GM12878 (cell line): ENCODE data around the gene HAPLN2. TPM values are rescaled to one million over a fixed set of nuclear protein-coding genes. Genes with fewer than 3 reads are reported as not detected.
A peak's percentile ranks its signal among the peaks of the same experiment; 100 is the strongest.

ENCODE experiments used
- ATAC-seq: fragments of 200-7000 bp; cut with Tn5 transposase; 3 replicates; pipeline ENCODE4 v1.9.1; 2020; ENCODE audit warnings: mild to moderate bottlenecking, moderate library complexity
- BruUV-seq: library from RNA; stranded (reverse); fragments of 400-500 nt; replicated peaks from 2 replicates; lab custom pipeline; 2021; lab: Mats Ljungman, UMichigan
- CTCF ChIA-PET: fragments of 300-600 bp; sonication (Branson Sonifier 250); formaldehyde crosslinking; extraction: SDS; loops from one replicate; lab custom pipeline; 2021; ENCODE audit warnings: inconsistent platforms; lab: Yijun Ruan, JAX
- POLR2A ChIA-PET: fragments of 350-600 bp; formaldehyde crosslinking; extraction: SDS; loops from one replicate; lab custom pipeline; 2021; ENCODE audit warnings: inconsistent platforms; lab: Charles Lee
- RAD21 ChIA-PET: fragments of 300-600 bp; sonication (Branson Sonifier 250); formaldehyde crosslinking; loops from one replicate; lab custom pipeline; 2023; ENCODE audit warnings: antibody characterized with exemption; ENCODE audit not compliant: unreplicated experiment; lab: Charles Lee
- SMC1A ChIA-PET: fragments of 300-600 bp; sonication (Branson Sonifier 250); formaldehyde crosslinking; loops from one replicate; lab custom pipeline; 2023; ENCODE audit not compliant: unreplicated experiment, uncharacterized antibody; lab: Charles Lee
- DNase-seq: peaks from one replicate; pipeline ENCODE4 v3.0.0-alpha.2; 2011; ENCODE audit warnings: low read depth, low spot score
- FAIRE-seq: peaks from 3 replicates; lab custom pipeline; 2011; peaks lifted over from hg19 to GRCh38; lab: Jason Lieb, UNC
- H2AFZ ChIP-seq: 2 replicates; pipeline ENCODE4 v1.6.0; 2011; ENCODE audit warnings: low read depth, low read length, control low read depth; ENCODE audit not compliant: control insufficient read depth
- H3K27ac ChIP-seq: 2 replicates; pipeline ENCODE4 v1.5.1; 2011; ENCODE audit warnings: control low read depth; ENCODE audit not compliant: control insufficient read depth, insufficient read depth
- H3K27me3 ChIP-seq, 2 experiments: replicated peaks in 1 of 2; 2 replicates each; pipeline versions ENCODE4 v1.6.0 to v1.6.1; 2011; ENCODE audit warnings: low read length in 1 of 2; ENCODE audit not compliant: control insufficient read depth in 2 of 2, insufficient read depth in 2 of 2
- H3K36me3 ChIP-seq, 2 experiments: 2 replicates each; pipeline ENCODE4 v1.5.1; 2011; ENCODE audit warnings: low read length in 1 of 2; ENCODE audit not compliant: control insufficient read depth in 2 of 2, insufficient read depth in 2 of 2
- H3K4me1 ChIP-seq: 2 replicates; pipeline ENCODE4 v1.6.1; 2011; ENCODE audit warnings: mild to moderate bottlenecking, low read length, moderate library complexity, mixed read lengths; ENCODE audit not compliant: control insufficient read depth, insufficient read depth
- H3K4me2 ChIP-seq: 2 replicates; pipeline ENCODE4 v1.6.0; 2011; ENCODE audit warnings: control low read depth; ENCODE audit not compliant: control insufficient read depth, insufficient read depth
- H3K4me3 ChIP-seq: fragments of 200-600 bp; sonication (generic); 2 replicates; pipeline ENCODE4 v1.5.1; 2016
- H3K79me2 ChIP-seq: 2 replicates; pipeline ENCODE4 v1.6.0; 2011; ENCODE audit warnings: low read length; ENCODE audit not compliant: control insufficient read depth, insufficient read depth
- H3K9ac ChIP-seq: 2 replicates; pipeline ENCODE4 v1.8.0; 2011; ENCODE audit warnings: low read length, control low read depth, mixed read lengths; ENCODE audit not compliant: control insufficient read depth, insufficient read depth
- H3K9me3 ChIP-seq: replicated peaks from 3 replicates; pipeline ENCODE4 v1.5.1; 2011; ENCODE audit warnings: mild to moderate bottlenecking, low read length; ENCODE audit not compliant: control insufficient read depth, insufficient read depth
- H4K20me1 ChIP-seq: 2 replicates; pipeline ENCODE4 v1.6.0; 2011; ENCODE audit not compliant: control insufficient read depth, insufficient read depth
- EGR1 ChIP-seq, 2 experiments: IDR thresholded peaks; 1 replicate in 1 of 2; 2 replicates in 1 of 2; pipeline ENCODE4 v1.6.1; 2011 to 2012; ENCODE audit warnings: low read depth in 2 of 2, low read length in 2 of 2, borderline replicate concordance in 1 of 2, mild to moderate bottlenecking in 1 of 2, moderate library complexity in 1 of 2
- ESRRA ChIP-seq: IDR thresholded peaks from 2 replicates; pipeline ENCODE4 v1.6.1; 2012; ENCODE audit warnings: mild to moderate bottlenecking, low read length, improper control_type of control experiment
- FOXK2 ChIP-seq: fragments of 450-650 bp; IDR thresholded peaks from 2 replicates; pipeline ENCODE4 v1.6.1; 2017; ENCODE audit warnings: mild to moderate bottlenecking, moderate library complexity
- GABPA ChIP-seq: IDR thresholded peaks from 2 replicates; pipeline ENCODE4 v1.6.1; 2014; ENCODE audit warnings: antibody characterized with exemption, low read depth, mild to moderate bottlenecking, inconsistent platforms
- IKZF2 ChIP-seq, 2 experiments: fragments of 450-650 bp; IDR thresholded peaks; 2 replicates each; pipeline ENCODE4 v1.6.1; 2017; ENCODE audit warnings: mild to moderate bottlenecking in 2 of 2, moderate library complexity in 2 of 2
- POLR2AphosphoS5 ChIP-seq: IDR thresholded peaks from 2 replicates; pipeline ENCODE4 v1.6.1; 2011; ENCODE audit warnings: mild to moderate bottlenecking, low read length, inconsistent platforms
- RUNX3 ChIP-seq: IDR thresholded peaks from 2 replicates; pipeline ENCODE4 v1.6.1; 2012; ENCODE audit warnings: low read length, inconsistent platforms
- SPI1 ChIP-seq: IDR thresholded peaks from 2 replicates; pipeline ENCODE4 v1.6.1; 2011; ENCODE audit warnings: low read depth, mild to moderate bottlenecking, low read length, moderate library complexity, borderline replicate concordance; ENCODE audit not compliant: insufficient read depth
- STAT1 ChIP-seq: fragments of 450-650 bp; conservative IDR thresholded peaks from 2 replicates; pipeline ENCODE4 v1.6.1; 2014; ENCODE audit warnings: antibody characterized with exemption, mild to moderate bottlenecking
- ZZZ3 ChIP-seq: IDR thresholded peaks from 2 replicates; pipeline ENCODE4 v1.6.1; 2011; ENCODE audit warnings: low read depth; ENCODE audit not compliant: control insufficient read depth, insufficient read length
- WGBS: methylation state at CpG from one replicate; pipeline ENCODE4 v1.1.6; 2016; ENCODE audit warnings: low lambda C conversion rate; ENCODE audit not compliant: insufficient replicate concordance, insufficient coverage; ENCODE audit errors: missing lambda C conversion rate; 5-methylcytosine and 5-hydroxymethylcytosine counted together
- in situ Hi-C: fragments of 300-500 bp; cut with MboI; formaldehyde crosslinking; loops from 9 replicates; pipeline ENCODE4 v1.14.3; 2018; ENCODE audit warnings: mixed read lengths
- intact Hi-C: fragments of 100-400 bp; cut with micrococcal nuclease; formaldehyde crosslinking; loops from one replicate; pipeline ENCODE4 v1.14.2; 2022; ENCODE audit not compliant: unreplicated experiment
- polyA plus RNA-seq, 11 experiments: library from polyadenylated mRNA; depleted of rRNA in 4 of 11; unstranded in 6 of 11; stranded (reverse) in 5 of 11; fragments of >200 nt; fragmentation: Nextera tagmentation in 4 of 11; fragmentation: Illumina TruSeq in 1 of 11; extraction: Ambion mirVana in 4 of 11; extraction: Trizol in 1 of 11; gene quantifications; 1 replicate in 1 of 11; 2 replicates in 10 of 11; pipeline versions ENCODE4 v1.2.1 to v1.2.3, GENCODE V29; 2011 to 2016; ENCODE audit warnings: inconsistent platforms in 2 of 11, missing spikeins in 2 of 11, low read depth in 1 of 11
- total RNA-seq, 4 experiments: library from RNA; depleted of rRNA in 3 of 4; stranded (reverse); fragments of >200 nt in 3 of 4; fragmentation: Illumina TruSeq in 1 of 4; extraction: Trizol in 1 of 4; gene quantifications; 2 replicates each; pipeline versions ENCODE4 v1.2.1 to v1.2.3, GENCODE V29; 2013 to 2021
- TF ChIP-seq, protein P1 (sequence below): IDR thresholded peaks from 2 replicates; pipeline ENCODE4 v1.6.1; 2012; ENCODE audit warnings: mild to moderate bottlenecking, low read depth, low read length
- TF ChIP-seq, protein P2 (sequence below): IDR thresholded peaks from 2 replicates; pipeline ENCODE4 v1.6.1; 2012; ENCODE audit warnings: low read length, inconsistent platforms

The HAPLN2 gene
- total and polyA plus RNA-seq, 10 of the 15 experiments (the other 5 are each of a cell fraction or from before 2014, with no cell fraction given), result 0.15 to 0.24 TPM; not detected in 8

DNA sequence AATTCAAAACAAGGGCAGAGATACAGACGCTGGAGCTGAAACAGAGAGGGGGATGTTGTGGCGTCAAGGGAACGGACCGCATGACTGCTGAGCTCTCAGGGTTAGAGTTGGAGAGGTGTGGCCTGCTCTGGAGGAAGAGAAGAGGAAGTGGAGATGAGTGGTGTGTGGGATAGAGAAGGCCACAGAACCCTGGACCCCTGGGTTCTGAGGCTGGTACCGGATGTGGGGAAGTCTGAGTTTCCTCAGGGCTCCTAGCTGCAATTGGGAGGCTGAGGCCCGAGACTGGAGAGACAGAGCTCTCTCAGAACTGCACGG, 24.5 kb downstream of the HAPLN2 start:
- RAD21 ChIA-PET, result interaction anchor here (0.8 to 1.5 kb wide), 3 partner anchors 16 to 81 kb away, joined by 3 read pairs; no protein-coding TSS in a partner anchor
- no peaks in the 10 kb centered on the region for H3K9me3 ChIP-seq
- H3K27me3 ChIP-seq, result peaks cover 0 to 2% of the 10 kb centered on the region in 2 experiments; a peak in 3 of 4 replicates
- H4K20me1 ChIP-seq, result no peaks in the 10 kb centered on the region
- no peak overlapping the region for H3K9ac ChIP-seq
- peak; percentile 81 for ATAC-seq
- H3K4me2 ChIP-seq, result no peak overlapping the region
- POLR2A ChIA-PET, result interaction anchor here (0.6 to 1.4 kb wide), 3 partner anchors 12 to 22 kb away, joined by 3 to 4 read pairs (median 3); no protein-coding TSS in a partner anchor
- SMC1A ChIA-PET, result interaction anchor here (0.6 to 2.5 kb wide), 6 partner anchors 9 to 197 kb away, joined by 3 to 8 read pairs (median 3); no protein-coding TSS in a partner anchor
- in situ Hi-C loops, result no loop called here
- no peaks in the 10 kb centered on the region for H3K36me3 ChIP-seq
- BruUV-seq, result no TSS peak
- H2AFZ ChIP-seq, result no peak overlapping the region
- H3K79me2 ChIP-seq, result no peaks in the 10 kb centered on the region
- FAIRE-seq, result peak; percentile 35
- no peak for DNase-seq
- 25% methylated on average over 7 of the region's 7 CpGs for WGBS
- intact Hi-C loops, result no loop called here
- CTCF ChIA-PET, result interaction anchor here (0.8 to 4.2 kb wide), 10 partner anchors 11 to 258 kb away, joined by 3 to 26 read pairs (median 3); no protein-coding TSS in a partner anchor
- no peak overlapping the region for H3K4me3 ChIP-seq
- no peak overlapping the region for H3K27ac ChIP-seq
- peak; percentile 50; the same call in 1 of the 2 replicates for TF ChIP-seq GABPA
- TF ChIP-seq POLR2AphosphoS5, result no peak
- TF ChIP-seq, protein P1, sequence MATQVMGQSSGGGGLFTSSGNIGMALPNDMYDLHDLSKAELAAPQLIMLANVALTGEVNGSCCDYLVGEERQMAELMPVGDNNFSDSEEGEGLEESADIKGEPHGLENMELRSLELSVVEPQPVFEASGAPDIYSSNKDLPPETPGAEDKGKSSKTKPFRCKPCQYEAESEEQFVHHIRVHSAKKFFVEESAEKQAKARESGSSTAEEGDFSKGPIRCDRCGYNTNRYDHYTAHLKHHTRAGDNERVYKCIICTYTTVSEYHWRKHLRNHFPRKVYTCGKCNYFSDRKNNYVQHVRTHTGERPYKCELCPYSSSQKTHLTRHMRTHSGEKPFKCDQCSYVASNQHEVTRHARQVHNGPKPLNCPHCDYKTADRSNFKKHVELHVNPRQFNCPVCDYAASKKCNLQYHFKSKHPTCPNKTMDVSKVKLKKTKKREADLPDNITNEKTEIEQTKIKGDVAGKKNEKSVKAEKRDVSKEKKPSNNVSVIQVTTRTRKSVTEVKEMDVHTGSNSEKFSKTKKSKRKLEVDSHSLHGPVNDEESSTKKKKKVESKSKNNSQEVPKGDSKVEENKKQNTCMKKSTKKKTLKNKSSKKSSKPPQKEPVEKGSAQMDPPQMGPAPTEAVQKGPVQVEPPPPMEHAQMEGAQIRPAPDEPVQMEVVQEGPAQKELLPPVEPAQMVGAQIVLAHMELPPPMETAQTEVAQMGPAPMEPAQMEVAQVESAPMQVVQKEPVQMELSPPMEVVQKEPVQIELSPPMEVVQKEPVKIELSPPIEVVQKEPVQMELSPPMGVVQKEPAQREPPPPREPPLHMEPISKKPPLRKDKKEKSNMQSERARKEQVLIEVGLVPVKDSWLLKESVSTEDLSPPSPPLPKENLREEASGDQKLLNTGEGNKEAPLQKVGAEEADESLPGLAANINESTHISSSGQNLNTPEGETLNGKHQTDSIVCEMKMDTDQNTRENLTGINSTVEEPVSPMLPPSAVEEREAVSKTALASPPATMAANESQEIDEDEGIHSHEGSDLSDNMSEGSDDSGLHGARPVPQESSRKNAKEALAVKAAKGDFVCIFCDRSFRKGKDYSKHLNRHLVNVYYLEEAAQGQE, result no peak
- no peak for TF ChIP-seq FOXK2
- TF ChIP-seq EGR1 (IDR thresholded peaks at IDR 0.05; ENCODE audit: borderline replicate concordance in 1 of 2, low read depth in 2 of 2, low read length in 2 of 2), result no peak
- no peak for TF ChIP-seq ESRRA
- 0 out of 4 replicates have a peak, but pooled peaks of 1 of the 2 experiments have one; percentile 14 for TF ChIP-seq IKZF2 (IDR thresholded peaks at IDR 0.05)
- TF ChIP-seq, protein P2, sequence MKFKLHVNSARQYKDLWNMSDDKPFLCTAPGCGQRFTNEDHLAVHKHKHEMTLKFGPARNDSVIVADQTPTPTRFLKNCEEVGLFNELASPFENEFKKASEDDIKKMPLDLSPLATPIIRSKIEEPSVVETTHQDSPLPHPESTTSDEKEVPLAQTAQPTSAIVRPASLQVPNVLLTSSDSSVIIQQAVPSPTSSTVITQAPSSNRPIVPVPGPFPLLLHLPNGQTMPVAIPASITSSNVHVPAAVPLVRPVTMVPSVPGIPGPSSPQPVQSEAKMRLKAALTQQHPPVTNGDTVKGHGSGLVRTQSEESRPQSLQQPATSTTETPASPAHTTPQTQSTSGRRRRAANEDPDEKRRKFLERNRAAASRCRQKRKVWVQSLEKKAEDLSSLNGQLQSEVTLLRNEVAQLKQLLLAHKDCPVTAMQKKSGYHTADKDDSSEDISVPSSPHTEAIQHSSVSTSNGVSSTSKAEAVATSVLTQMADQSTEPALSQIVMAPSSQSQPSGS, result no peak
- no peak for TF ChIP-seq ZZZ3
- TF ChIP-seq SPI1, result peak; percentile 89; the same call in 1 of the 2 replicates
- peak; percentile 58 for TF ChIP-seq RUNX3
- TF ChIP-seq STAT1, result no peak
- H3K4me1 ChIP-seq, result peaks cover 8% of the 10 kb centered on the region
